GM21723 (cell line): ENCODE measurements around the gene LCE5A.
"Not testable (repeated sequence)": the region's sequence is repeated elsewhere in the genome, so short reads cannot be mapped to it uniquely, and the experiment has no call there.

Source experiments
- ATAC-seq: cut with Tn5 transposase; IDR thresholded peaks from one replicate; pipeline ENCODE4 v1.9.1; 2021; ENCODE audit warnings: mild to moderate bottlenecking, moderate library complexity; ENCODE audit not compliant: unreplicated experiment

Gene LCE5A, protein sequence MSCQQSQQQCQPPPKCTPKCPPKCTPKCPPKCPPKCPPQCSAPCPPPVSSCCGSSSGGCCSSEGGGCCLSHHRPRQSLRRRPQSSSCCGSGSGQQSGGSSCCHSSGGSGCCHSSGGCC

DNA sequence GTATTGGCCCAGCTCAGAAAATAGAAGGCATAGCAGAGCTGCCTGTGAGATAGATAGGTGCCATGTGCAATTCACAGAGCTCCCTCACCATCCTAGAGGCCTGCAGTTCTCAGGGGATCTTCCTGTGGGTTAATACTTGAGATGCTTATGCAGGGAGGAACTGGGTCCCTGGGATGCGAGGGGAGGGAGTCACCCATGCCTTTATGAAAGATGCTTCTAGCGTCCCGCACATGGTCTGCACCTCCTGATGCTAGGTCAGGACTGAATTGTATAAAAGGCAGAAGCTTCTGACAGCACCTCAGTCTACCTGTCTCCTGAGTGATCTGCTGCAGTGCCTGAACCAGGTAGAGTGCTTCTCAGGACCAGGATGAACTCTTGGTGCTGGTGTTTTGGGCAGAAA, at the start of gene LCE5A:
LCE5A (plus strand) TSS at position 301 of the 400 bp plus-strand sequence. CDS start 732 bp downstream, outside the sequence.
- no peak for ATAC-seq

DNA sequence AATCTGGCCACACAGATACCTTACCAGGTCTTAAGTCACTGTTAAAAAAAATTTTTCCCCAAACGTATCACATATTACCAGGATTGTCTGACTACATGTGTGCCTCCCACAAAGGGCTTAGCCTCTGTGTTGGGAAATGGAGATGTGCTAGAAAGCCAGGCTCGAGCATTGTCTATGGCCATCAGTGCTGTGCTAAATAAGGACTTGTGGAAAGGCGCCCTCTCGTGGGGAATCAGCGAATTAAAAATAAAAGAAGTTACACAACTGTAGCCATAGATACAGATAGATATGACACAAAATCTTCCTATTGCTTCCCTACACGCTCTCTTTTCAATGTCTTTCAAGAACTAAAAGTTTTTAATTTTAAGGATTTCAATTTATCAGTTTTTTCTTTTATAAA, 49.1 kb upstream of the LCE5A start:
- ATAC-seq = no peak

DNA sequence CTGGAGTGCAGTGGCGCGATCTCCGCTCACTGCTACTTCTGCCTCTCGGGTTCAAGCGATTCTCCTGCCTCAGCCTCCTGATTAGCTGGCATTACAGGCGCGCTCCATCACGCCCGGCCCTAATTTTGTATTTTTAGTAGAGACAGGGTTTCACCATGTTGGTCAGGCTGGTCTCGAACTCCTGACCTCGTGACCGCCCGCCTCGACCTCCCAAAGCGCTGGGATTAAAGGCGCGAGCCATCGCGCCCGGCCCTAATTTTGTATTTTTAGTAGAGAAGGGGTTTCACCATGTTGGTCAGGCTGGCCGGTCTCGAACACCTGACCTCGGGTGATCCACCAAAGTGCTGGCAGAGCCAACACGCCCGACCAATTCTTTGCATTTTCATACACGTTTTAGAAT, 48.0 kb upstream of the LCE5A start:
- no peak for ATAC-seq

DNA sequence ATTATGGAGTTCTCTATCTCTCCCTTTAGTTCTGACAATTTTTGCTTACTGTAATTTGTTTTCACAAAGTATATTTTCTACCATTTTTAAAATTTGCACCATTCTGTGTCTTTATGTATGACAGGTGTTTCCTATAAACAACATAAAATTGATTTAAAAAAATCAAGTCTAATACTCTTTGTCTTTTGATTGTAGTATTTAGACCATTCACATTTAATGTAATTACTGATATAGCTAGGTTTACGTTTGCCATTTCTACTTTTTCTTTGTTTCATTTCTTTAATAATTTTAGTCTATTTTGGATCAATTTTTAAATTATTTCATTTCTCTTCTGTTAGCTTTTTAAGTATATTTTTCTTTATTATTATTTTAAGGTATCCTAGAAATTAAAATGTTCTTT, 44.4 kb upstream of the LCE5A start:
- no peak for ATAC-seq

DNA sequence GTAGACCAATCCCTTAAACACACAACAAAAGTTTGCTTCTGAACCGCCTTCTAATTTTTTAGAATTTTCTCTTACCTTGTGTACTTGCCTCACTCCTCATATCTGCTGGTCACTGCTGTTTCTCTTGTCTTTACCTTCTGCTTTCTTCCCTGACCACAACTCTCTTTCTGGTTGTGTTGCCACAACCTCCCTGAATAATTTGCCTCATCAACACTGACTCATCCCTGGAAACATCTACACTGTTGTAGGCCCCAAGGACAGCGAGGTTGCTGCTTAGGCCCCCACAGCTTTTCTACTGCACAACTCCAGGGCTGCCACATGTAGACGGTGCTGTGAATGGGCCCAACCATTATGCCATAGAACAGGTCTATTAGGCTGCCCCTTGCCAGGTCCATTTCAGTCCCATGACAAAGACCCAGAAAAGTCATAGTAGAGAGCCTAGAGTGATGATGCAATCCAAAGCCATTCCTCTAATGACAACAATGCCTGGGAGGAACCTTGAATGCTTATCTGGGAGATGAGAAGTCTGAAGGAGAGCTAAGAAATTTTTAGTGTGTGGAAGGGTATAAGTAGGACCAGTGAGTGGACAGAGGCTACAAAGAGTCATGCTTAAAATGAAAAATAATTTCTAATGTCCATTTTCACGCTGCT, 36.6 kb upstream of the LCE5A start:
- ATAC-seq = no peak

DNA sequence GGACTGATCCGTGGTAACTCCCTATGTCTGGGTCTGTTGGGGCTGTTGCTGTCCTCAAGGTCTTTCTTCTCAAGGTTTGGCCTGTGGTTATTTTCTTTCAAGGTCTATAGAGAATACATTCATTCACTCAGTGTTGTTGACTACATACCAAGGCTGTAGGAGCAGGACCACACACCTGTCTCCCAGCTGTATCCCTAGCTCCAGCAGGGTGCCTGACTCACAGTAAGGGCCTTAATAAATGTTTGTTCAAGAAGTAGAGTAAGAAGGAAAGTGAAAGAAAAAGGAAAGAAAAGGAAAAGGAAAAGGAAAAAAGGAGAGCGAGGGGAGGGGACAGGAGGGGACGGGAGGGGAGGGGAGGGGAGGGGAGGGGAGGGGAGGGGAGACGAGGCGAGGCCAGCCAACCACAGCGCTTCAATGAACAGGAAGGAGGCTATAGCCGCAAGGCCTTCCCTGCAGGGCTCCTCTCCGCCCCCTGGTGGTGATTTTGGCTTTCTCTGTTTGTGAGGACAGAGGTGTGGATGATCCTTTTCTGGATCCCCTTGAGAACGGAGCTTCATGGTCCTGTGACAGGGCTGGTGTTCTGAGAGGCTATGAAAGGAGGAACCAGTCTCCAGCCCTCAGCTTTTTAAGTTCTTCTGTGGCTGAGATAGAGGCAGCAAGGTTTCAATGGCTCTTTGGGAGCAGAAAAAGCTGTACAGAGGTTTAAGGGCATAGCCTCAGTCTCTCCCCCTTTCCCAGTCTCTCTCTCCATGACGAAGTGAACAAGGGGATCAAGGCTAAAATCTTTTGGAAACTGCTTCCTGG, 30.6 kb upstream of the LCE5A start:
- no peak for ATAC-seq

DNA sequence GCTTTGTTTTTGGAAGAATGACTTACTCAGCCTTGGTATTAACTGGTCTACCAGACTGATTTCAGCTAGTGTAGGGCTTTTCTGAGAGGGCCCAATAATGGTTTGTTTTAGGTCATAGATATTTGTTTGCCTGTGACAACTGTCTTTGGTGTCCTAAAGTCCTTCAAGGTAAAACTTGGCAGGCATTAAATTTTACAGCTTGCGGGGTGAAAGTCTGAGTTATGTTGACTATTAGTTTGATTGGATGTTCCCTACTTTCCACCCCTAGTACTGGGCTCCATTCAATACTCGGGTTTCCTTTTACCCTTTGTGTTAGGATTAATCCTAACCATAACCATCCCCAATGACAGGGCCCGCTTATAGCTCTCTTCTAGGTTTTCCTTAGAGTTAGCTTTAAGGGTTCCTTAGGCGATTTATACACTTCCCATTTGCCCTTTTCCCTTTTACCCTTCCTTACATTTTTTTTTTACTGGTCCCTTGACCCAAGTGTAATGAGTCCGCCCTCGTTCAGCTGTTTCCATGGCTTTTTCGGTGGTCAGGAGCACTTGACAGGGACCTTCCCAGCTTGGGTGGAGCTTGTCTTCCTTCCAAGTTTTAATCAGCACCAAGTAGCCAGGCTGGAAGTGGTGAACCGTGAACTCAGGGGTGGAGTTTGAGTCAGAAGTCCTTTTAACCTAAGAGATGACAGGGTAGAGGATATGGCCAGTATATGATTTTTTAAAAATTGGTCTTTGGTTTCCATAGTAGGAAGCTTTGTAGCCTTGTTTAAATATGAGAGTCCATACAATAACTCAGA, 28.5 kb upstream of the LCE5A start:
- no peak for ATAC-seq

DNA sequence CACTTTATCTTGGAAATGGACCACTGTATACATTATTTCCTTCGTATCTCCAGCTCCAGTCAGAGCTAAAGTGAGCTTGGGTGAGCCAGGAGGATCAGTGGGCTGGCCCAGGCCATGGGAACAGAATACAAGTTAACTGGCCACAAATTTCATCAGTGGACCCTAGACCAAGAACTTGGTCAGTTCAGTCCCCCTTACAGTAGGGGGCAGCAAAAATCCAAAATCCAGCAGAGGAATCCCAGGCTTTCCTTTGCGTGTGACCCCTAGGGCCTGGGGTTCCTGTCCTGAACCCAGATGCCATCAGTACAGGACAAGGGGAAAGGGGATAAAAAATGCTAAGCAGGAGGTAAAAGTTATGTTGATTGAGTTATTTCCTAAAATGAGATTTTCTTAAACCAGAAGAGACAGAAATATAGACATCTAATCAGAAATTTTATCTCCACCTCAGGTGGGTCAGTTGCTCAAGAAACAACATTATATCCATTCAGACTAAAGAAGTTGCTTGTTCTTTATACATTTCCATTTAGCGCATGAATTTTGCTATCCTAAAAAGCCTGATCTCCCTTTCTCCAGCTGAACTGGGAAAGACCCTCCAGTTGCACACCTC, 24.1 kb upstream of the LCE5A start:
- no peak for ATAC-seq

DNA sequence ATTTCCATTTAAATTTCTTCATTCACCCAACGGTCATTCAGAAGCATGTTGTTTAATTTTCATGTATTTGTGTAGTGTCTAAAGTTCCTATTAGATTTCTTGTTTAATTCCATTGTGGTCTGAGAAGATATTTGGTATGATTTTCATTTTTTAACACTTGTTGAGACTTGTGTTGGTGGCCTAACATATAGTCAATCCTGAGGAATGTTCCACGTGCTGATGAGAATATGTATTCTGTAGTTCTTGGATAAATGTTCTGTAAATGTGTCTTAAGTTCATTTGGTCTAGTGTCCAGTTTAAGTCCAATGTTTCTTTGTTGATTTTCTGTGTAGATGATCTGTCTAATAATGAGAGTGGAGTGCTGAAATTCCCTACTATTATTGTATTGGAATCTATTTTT, 22.7 kb upstream of the LCE5A start:
- no peak for ATAC-seq

DNA sequence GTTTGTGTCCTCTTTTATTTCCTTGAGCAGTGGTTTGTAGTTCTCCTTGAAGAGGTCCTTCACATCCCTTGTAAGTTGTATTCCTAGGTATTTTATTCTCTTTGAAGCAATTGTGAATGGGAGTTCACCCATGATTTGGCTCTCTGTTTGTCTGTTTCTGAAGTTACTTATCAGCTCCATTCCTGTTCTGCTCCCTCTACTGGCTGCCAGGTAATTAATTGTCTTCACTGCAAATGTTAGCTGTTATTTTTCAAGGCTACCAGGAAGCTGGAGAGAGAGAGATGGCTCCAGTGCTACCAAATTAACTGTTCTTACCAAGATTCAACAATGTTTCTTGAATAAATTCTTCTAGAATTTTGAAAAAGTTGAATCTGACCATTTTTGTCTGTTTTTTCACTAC, 19.1 kb upstream of the LCE5A start:
- ATAC-seq = not testable (repeated sequence)

DNA sequence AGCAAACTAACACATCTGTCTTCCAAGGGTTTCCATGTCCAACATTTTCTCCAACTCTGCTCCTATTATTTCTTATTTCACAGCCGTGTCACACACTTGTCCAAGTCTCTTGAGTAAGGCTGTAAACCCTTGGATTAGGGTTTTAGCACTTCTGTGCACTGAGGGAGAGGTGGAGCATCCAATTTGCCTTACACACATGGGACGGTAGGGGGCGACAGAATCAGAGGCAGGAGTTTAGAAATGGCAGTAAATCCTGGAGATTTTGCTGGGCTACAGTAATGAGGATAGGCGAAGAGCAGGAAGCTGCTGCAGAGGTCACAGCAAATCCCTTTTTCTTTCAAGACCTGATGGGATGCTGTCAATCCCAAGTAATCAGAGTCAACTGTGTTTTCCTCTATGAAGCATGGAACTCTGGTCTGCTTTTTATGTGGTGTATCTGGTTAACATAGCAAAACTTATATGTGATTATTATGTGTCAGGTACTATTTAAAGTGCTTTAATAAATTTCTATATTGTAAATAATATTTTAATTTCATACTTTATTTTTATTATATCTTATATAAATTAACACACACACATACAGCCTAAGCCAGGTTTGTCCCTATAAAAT, 15.4 kb upstream of the LCE5A start:
- ATAC-seq = no peak

DNA sequence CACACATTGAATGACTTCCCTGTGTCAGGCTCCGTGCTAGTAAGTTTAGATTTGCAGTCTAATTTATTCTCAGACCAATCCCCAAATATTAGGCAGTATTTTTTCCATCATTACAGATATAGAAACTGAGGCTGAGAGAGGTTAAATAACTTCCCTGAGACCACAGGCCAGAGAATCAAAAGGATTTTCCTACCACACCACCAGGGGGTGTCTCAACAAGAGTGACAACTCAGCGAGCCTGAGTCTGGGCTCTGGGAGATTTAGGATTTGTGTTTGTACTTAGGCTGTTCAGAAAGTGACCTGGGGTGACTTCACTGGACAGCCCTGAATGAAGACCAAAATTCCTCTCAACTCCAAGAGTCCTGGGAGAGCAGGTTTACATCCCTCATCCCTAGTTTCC, 13.3 kb upstream of the LCE5A start:
- no peak for ATAC-seq

DNA sequence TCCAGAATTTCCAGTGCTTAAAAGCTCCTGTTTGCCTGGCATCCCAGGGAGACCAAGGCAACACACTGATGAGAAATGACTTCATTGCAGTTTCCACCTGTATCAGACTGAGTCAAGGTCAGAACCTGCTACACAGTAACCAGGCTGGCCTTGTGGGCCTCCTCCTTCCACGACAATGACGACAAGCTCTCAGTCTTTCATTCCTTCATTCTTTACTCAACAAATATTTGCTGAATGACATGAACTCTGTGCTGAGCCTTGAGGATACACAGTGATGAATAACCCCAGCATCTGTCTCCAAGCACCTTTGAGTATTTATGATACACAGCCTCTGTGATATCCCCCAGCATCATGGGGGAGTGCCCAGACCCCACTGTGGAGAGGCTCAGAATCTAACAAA, 8.9 kb upstream of the LCE5A start:
- no peak for ATAC-seq

DNA sequence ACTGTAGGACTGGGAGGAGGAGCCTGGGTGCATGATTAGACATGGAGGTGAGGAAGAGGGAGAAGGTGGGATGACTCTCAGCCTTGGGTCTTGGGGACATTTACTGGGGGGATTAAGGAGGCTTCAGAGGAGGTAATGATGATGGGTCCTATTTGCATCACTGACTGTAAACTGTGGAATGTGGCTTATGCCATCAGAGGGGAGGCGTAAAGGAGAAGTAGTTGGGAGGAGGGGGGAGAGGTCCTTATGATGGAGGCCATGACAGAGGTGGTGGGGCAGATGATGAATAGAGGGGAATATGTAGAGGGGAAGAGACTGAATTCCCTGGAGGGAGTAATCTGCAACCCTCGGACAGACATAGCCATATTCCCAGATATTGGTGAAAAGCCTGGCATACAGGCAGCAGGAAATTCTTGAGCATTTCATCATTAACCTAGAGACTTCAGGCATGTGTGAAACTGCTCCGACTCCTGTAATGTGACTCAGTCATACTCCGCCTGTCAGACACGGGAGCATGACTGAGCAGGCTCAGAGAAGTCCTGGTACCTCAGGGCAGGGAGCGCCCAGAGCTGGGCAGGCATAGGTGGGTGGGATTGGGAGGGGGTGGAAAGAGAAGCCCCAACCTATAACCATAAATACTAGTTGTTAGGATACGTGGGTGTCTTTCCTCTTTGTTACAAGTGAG, 8.0 kb upstream of the LCE5A start:
- ATAC-seq = no peak

DNA sequence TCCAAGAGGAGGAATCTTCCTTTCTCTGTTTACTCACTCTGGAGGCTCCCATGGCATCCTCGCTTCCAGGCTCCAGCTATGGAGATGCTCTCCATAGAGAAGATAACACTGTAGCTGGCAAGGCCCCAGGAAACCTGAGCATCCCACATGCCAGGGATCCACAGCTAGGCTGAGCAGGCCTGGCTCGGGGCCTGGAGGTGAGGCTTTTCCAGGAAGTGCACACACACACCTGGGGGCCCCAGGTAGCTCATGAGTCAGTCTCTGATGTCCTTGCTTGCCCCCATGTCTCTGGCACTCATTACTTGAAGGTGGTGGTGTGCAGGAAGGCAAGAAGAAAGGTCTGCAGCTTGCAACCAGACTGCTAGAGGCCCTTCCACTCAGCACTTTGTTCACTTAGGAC, 5.5 kb upstream of the LCE5A start:
- ATAC-seq = no peak

DNA sequence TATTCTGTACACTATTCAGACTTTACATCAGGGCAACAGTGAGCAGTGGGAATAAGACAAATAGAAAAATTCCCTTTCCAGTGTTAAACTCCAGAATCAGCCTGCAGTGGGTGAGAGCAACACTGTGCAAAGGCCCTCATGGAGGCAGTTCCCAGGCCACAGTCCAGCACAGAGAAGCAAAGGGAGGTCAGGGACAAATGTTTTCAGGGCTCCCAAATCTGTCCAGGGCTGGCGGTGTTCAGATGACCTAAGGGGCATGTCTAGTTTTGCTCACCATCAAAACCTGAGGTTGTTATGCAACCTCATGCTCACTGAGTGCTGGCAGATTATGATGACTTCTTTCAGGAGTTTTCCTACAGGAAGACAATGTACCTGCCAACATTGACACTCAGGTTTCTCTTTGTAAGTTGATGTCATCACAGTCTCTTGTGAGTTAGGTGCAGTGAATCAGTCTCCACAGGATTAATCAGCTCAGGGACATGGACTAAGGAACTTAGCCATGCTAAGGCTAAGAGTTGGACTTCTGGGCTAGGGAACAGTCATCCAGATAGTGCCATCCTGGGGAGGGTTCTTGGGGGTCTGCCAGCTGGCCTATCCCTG, 3.6 kb upstream of the LCE5A start:
- ATAC-seq = no peak

DNA sequence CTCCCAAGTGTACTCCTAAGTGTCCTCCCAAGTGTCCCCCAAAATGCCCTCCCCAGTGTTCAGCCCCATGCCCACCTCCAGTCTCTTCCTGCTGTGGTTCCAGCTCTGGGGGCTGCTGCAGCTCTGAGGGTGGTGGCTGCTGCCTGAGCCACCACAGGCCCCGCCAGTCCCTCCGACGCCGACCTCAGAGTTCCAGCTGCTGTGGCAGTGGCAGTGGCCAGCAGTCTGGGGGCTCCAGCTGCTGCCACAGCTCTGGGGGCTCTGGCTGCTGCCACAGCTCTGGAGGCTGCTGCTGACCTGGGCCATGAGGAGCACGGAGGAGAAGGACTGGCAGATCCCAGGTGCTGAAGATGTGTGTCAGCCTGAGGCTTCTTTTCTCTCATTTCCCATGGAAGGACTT, 993 bp downstream of the LCE5A start:
- no peak for ATAC-seq

DNA sequence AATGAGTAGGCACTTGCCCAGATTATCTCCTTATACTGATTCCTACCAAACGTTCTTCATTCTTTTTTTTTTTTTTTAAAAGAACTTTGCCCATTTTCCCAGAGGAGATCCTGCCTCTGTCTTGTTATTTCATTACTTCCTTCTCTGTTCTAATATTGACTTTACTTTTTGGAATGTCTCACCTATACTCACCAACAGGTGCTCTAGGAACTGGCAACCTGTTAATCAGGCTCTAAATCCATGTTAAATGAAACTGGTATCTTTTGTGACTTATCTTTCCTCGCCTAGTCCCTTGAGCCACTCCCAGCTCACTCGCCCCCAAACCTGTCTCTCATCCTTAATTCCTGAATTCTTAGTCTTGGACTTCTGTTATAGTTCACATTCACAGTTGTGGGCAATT, 2.5 kb downstream of the LCE5A start:
- no peak for ATAC-seq

DNA sequence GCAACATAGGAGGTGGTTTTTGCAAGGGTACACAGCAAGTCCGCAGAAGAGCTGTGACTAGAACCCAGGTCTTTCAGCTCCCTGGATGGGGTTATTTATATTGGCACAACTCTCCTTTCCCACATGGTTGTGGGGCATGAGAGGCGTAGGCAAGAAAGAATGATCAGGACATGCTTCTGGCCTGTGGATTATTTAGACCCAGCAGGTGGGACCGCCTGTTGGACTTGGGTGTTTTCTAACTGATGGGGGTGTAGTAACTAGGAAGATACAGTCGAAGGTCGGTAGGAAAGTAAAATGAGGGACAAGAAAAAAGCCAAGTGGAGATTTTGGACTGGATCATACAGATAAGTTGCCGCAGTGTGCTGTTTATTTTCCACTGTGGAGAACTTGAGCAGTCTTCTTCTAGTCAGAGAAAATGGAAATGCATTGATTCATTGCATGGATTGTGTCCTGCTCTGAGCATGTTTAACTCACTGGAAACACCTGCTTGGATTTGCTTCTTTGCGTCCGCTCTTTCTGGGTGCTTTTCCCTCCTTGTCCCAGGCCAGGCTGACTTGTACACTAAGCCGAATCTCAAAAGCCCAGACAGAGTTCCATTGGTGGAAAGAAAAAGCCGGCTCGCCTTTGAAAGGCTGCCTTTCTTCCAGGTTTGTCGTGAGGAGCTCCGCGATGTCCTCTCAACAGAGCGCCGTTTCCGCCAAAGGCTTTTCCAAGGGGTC, 4.3 kb downstream of the LCE5A start:
- no peak for ATAC-seq
